HG03175 (cell line): ENCODE results near the gene ZNF132.
"Not testable (repeated sequence)": the region's sequence is repeated elsewhere in the genome, so short reads cannot be mapped to it uniquely, and the experiment has no call there.

ENCODE experiments used
- ATAC-seq: cut with Tn5 transposase; IDR thresholded peaks from one replicate; pipeline ENCODE4 v1.9.1; 2021; ENCODE audit warnings: mild to moderate bottlenecking, moderate library complexity; ENCODE audit not compliant: unreplicated experiment

Gene ZNF132

GRCh38 chr19:58408152-58409009, 31.6 kb downstream of the ZNF132 start, which contains the start of gene ZNF584:
Gene ZNF584 (plus strand): TSS chr19:58408649. CDS start chr19:58409148, 499 bp downstream.
- ATAC-seq = peak; percentile 95

- ATAC-seq = no peak
These were observed 32.2 kb downstream of the ZNF132 start for GRCh38 chr19:58407658-58408151.

GRCh38 chr19:58406818-58407657, 32.9 kb downstream of the ZNF132 start:
- ATAC-seq = no peak

- not testable (repeated sequence) for ATAC-seq
These were observed 36.0 kb downstream of the ZNF132 start for GRCh38 chr19:58403920-58404478.

GRCh38 chr19:58401840-58402421, 38.0 kb downstream of the ZNF132 start:
- no peak for ATAC-seq

DNA sequence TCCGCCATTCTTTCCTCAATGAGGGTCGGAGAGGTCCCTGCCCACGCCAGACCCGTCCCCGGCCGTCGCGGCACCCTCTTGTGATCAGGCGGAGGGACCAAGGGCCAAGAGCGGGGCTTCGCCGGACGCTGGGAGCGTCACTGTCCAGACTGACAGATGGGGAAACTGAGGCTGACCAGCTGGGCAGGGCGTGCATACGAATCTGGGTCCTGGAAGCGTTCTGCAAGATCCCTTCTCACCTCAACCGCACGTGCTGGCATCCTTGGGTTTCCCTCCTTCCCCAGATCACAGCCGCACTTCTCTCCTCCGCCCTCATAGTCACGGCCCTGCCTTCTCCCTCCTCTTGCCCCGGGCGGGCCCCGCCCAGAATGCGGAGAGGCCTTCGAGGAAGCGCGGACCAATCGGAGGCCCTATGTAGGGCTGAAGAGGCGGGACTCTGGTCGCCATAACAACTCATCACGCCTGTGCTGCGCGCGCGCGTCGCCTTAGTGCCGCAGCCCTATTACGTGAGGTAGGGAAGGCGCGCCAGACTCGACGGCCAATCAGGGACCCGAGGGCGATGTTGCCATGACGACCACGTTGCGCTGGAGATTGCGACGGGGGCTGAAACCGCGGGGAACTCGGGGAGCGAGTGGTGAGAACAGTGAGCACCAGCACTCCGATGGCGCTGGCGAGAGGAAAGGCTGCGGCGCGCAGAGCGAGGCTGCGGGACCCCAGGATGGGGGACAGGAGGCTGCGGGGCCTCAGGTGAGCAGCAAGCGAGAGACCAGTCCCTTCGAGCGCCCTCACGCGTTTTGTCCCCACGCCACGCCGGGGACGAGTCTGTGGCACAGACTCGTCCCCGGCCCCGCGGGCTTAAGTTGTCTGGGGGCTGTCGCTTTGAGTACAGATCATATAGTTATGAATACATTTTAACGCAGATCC, 38.8 kb downstream of the ZNF132 start:
- peak; percentile 98 for ATAC-seq

DNA sequence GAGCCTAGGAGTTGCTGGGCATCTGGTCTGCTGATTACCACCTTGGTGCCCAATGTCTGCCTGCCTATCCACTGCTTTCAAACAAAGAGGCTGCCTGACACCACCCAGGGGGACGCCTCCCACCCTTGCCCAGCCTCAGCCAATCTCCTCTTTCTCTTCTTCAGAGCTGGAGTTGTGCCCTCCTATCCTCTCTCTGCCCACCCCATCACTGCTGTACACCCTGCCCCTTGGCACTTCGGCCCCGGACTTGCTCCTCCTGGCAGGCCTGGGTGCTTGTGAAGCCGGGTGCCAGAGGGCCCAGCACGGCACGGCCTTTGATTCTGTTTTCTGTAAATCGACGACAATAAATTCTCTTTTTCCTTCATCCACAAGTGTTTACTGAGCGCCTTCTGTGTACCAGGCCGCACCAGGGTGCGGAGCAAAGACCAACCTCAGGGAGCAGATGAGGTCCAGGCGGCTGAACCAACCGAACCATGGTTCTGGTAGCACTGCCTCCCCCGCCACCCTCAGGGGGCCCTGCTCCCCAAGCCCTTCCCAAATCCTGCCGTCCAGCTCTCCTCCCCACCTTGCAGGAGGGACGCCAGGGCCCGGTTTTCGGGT, 39.5 kb downstream of the ZNF132 start:
- ATAC-seq = no peak

GRCh38 chr19:58399903-58400302, 40.0 kb downstream of the ZNF132 start:
- no peak for ATAC-seq

GRCh38 chr19:58398545-58398944, 41.4 kb downstream of the ZNF132 start:
- ATAC-seq = no peak

GRCh38 chr19:58398087-58398486, 41.9 kb downstream of the ZNF132 start:
- no peak for ATAC-seq

DNA sequence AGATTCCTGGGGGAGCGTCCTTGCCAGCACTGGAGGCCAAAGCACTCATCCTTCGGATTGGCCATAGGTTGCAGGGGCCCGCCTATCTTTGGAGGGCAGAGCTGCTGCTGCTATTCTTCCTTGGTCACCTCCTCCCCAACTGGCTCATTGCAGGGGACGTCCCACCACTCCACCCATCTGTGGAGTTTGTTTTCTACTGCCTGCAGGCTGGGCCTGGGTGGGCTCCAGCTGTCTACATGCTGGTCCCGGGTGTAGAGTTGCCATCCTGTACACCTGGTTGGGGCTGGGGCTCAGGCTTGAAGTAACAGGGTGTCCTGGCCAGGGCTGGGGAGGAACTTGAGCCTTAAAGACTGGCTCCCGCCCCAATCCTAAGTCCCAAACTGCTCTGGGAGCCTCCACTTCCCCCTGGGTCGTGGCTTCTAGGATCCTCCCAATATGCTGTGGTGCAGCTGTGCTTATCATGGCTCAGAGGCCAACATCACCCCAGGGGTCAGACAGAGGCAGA, 42.4 kb downstream of the ZNF132 start:
- no peak for ATAC-seq

- no peak for ATAC-seq
These were observed 43.0 kb downstream of the ZNF132 start for GRCh38 chr19:58396691-58397532.

DNA sequence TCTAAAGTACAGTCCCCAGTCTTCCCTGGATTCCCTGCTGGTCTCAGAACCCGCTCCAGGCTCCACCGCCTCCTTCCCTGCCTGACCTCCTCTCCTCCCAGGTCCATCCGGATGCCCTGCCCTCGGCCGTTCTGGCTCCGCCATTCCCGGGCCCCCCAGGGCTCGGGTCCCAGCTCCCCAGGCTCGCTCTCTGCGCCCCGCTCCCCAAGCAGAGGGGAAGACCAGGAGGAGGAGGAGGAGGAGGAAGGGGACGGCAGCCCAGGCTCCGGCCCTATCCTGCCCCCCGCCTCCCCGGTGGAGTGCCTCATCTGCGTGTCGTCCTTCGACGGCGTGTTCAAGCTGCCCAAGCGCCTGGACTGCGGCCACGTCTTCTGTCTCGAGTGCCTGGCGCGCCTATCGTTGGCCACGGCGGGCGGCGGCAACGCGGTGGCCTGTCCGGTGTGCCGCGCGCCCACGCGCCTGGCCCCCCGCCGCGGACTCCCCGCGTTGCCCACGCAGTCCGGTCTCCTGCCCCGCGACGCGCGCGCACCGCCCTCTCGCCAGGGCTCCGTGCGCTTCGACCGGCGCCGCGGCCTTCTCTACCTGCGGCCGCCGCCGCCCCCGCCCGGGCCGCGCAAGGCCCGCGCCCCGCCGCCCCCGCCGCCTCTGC, 43.9 kb downstream of the ZNF132 start:
- ATAC-seq = no peak

- ATAC-seq = no peak
These were observed 44.6 kb downstream of the ZNF132 start, which contains the start of gene RNF225 for GRCh38 chr19:58395220-58395978. Gene RNF225 (plus strand): TSS chr19:58395656. CDS start chr19:58396090, 434 bp downstream.

DNA sequence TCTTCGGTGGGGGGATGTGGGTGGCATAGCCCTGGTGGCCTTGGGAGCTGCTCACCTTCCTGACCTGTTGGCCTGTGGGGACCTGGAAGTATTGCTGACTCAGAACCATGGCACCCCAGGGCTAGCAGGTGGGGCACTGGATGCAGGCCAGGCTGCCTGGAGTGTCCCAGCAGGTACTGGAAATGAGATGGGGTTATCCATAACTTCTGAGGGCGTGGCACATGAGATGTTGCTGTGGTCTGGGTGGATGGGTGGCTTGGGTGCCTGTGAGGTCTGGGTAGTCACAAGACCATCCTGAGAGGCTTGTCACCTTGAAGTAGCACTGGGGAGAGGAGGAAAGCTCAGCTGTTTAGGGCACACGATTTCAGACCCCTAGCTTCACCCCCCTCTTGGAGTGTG, 45.1 kb downstream of the ZNF132 start:
- no peak for ATAC-seq

DNA sequence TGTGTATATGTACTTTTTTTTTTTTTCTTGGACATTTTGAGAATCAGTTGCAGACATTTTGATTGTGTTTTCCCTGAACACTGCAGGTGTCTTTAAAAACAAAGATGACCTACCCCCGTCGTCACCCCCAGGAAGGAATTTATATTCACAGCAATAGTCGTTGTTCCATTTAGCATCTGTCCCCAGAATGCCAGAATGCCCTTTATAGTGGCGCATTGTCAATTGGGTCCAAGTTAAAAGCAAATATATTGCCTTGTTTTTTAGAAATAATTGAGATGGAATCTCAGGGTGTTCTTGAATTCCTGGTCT, 46.3 kb downstream of the ZNF132 start:
- ATAC-seq = no peak
